Measurements from ENCODE around the gene OR12D2. TPM values are rescaled to one million over a fixed set of nuclear protein-coding genes. Genes with fewer than 3 reads are reported as not detected.
"Not testable (repeated sequence)": the region's sequence is repeated elsewhere in the genome, so short reads cannot be mapped to it uniquely, and the experiment has no call there.

The OR12D2 gene
- total RNA-seq, 2 experiments from 2014 or later, result not detected

DNA sequence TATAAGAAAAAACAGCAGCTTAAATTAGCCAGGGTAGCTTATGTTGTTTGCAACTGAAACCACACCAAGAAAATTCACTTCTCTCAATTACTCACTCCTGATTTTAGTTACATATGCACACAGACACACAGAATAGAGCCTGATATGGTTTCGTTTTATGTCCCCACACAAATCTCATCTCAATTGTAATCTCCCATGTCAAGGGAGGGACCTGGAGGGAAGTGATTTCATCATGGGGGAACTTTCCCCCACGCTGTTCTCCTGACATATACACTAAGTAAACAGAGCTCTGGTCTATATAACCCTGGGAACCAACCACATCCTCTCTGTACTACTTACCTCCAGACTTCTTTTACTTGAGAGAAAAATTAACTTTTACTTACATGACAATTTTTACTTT, 29.1 kb downstream of the OR12D2 start:
- no peaks in the 10 kb centered on the region for H3K36me3 Mint-ChIP-seq
- no peaks in the 10 kb centered on the region for H3K4me1 Mint-ChIP-seq (ENCODE audit: low read depth)
- H3K9me3 Mint-ChIP-seq, result peaks cover 5% of the 10 kb centered on the region
- peaks cover 41% of the 10 kb centered on the region for H3K27me3 Mint-ChIP-seq
- no peak overlapping the region for H3K4me3 Mint-ChIP-seq
- H3K27ac Mint-ChIP-seq, result no peak overlapping the region
- ChIA-PET POLR2A (no interaction called here), CTCF (no interaction called here)
- intact Hi-C loops (cut with micrococcal nuclease), result no loop called here
- no peak for DNase-seq

GRCh38 chr6:29425075-29425474, 29.6 kb downstream of the OR12D2 start:
- Mint-ChIP-seq H3K4me1 (ENCODE audit: low read depth) (no peaks in the 10 kb centered on the region), H3K27ac (no peak overlapping the region), H3K36me3 (no peaks in the 10 kb centered on the region), H3K27me3 (peaks cover 37% of the 10 kb centered on the region), H3K4me3 (no peak overlapping the region), H3K9me3 (peaks cover 5% of the 10 kb centered on the region)
- no peak for DNase-seq
- intact Hi-C loops (cut with micrococcal nuclease), result no loop called here
- POLR2A ChIA-PET, result no interaction called here
- CTCF ChIA-PET, result no interaction called here

DNA sequence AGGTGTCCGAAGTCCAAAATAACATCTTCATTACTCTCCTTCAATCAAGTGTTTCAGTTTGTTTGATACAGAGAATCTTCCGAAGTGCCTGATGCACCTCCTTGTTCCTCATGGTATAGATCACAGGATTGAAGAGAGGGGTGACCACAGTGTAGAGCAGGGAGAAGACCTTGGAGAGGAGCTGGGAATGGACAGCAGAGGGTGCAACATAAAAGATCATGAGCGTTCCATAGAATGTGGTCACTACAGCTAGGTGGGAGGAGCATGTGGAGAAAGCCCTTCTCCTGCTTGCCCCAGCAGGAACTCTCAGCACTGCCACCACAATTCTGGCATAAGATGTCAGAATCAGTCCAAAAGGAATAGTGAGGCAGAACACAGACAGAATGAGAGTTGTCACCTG, 31.2 kb downstream of the OR12D2 start:
- peaks cover 33% of the 10 kb centered on the region for H3K27me3 Mint-ChIP-seq
- no peak overlapping the region for H3K27ac Mint-ChIP-seq
- ChIA-PET POLR2A (no interaction called here), CTCF (no interaction called here)
- no peak overlapping the region for H3K4me3 Mint-ChIP-seq
- intact Hi-C loops (cut with micrococcal nuclease), result no loop called here
- no peak for DNase-seq
- no peaks in the 10 kb centered on the region for H3K4me1 Mint-ChIP-seq (ENCODE audit: low read depth)
- no peaks in the 10 kb centered on the region for H3K9me3 Mint-ChIP-seq
- H3K36me3 Mint-ChIP-seq, result no peaks in the 10 kb centered on the region

- POLR2A ChIA-PET, result not testable (repeated sequence)
- peaks cover 42% of the 10 kb centered on the region for H3K27me3 Mint-ChIP-seq
Observed at GRCh38 chr6:29436730-29437129, 41.3 kb downstream of the OR12D2 start.

DNA sequence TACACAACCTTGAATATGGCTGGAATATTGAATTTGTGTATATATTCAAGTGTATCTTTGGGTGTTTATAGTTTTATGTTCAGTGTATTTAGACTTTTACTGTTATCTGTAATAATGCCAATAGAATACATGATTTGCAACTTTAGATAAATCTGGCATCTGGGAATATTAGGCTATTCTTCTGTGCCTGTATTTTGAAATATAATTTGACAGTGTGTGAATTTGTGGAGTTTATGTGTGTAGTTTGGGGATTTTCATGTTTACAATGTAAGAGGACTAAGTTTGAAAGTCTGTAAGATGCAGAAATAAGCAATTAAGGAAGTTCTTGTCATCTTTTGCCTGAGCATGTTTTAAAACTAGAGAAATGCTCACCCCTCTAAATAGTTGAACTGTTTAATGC, 43.6 kb downstream of the OR12D2 start, which contains the start of gene OR10C1:
Gene OR10C1, plus strand, starts transcription at position 301 of the 400 bp plus-strand sequence. CDS start 710 bp downstream, outside the sequence.
- no peak within 1 kb of the TSS for H3K4me3 Mint-ChIP-seq
- H3K27me3 Mint-ChIP-seq, result peaks cover 38% of the 10 kb centered on the region
- H3K9me3 Mint-ChIP-seq, result peaks cover 1% of the 10 kb centered on the region
- POLR2A ChIA-PET, result no interaction called here
- H3K36me3 Mint-ChIP-seq, result no peaks in the 10 kb centered on the region
- no peaks in the 10 kb centered on the region for H3K4me1 Mint-ChIP-seq (ENCODE audit: low read depth)
- intact Hi-C loops (cut with micrococcal nuclease), result no loop called here
- CTCF ChIA-PET, result no interaction called here
- no peak within 1 kb of the TSS for H3K27ac Mint-ChIP-seq
- DNase-seq, result no peak

More at GRCh38 chr6:29436730-29437129, 41.3 kb downstream of the OR12D2 start:
- H3K9me3 Mint-ChIP-seq; H3K36me3 Mint-ChIP-seq; H3K27ac Mint-ChIP-seq; DNase-seq; CTCF ChIA-PET; H3K4me3 Mint-ChIP-seq; H3K4me1 Mint-ChIP-seq (ENCODE audit: low read depth); intact Hi-C loops (cut with micrococcal nuclease): not testable (repeated sequence)

GRCh38 chr6:29442719-29443118, 47.3 kb downstream of the OR12D2 start:
- Mint-ChIP-seq H3K27me3 (peaks cover 41% of the 10 kb centered on the region), H3K4me3 (no peak overlapping the region), H3K27ac (no peak overlapping the region), H3K4me1 (ENCODE audit: low read depth) (no peaks in the 10 kb centered on the region), H3K36me3 (no peaks in the 10 kb centered on the region), H3K9me3 (peaks cover 2% of the 10 kb centered on the region)
- intact Hi-C loops (cut with micrococcal nuclease), result no loop called here
- ChIA-PET CTCF (no interaction called here), POLR2A (no interaction called here)
- DNase-seq, result no peak

GRCh38 chr6:29444031-29444430, 48.6 kb downstream of the OR12D2 start:
- H3K4me3 Mint-ChIP-seq; CTCF ChIA-PET; H3K27ac Mint-ChIP-seq; DNase-seq; H3K9me3 Mint-ChIP-seq; intact Hi-C loops (cut with micrococcal nuclease); H3K4me1 Mint-ChIP-seq (ENCODE audit: low read depth); H3K36me3 Mint-ChIP-seq; POLR2A ChIA-PET: not testable (repeated sequence)
- H3K27me3 Mint-ChIP-seq, result peaks cover 44% of the 10 kb centered on the region

Other genes with a start within 250 kb of the OR12D2 start
- gene OR2J2, start 224.7 kb upstream of the OR12D2 start, total RNA-seq, result not detected
- gene OR14J1, start 93.9 kb upstream of the OR12D2 start, total RNA-seq, result not detected
- not detected for gene OR5V1, start 26.8 kb upstream of the OR12D2 start, total RNA-seq
- gene OR12D3, start 20.3 kb upstream of the OR12D2 start, total RNA-seq, result not detected
- not detected for gene OR12D1, start 19.3 kb downstream of the OR12D2 start, total RNA-seq
- gene OR10C1, start 43.7 kb downstream of the OR12D2 start, total RNA-seq, result not detected
- not detected for gene OR11A1, start 61.4 kb downstream of the OR12D2 start, total RNA-seq
- gene OR2H1, start 61.5 kb downstream of the OR12D2 start, total RNA-seq, result not detected
- not detected for gene MAS1L, start 92.3 kb downstream of the OR12D2 start, total RNA-seq
- under 1 TPM; 0.59 to 0.70 TPM for gene UBD, start 164.1 kb downstream of the OR12D2 start, total RNA-seq
- not detected for gene OR2H2, start 189.5 kb downstream of the OR12D2 start, total RNA-seq
- gene GABBR1, start 237.6 kb downstream of the OR12D2 start, total RNA-seq, result 10 to 100 TPM; 21.1 to 23.5 TPM